ENCODE measurements around the gene VEZT. TPM values are rescaled to one million over a fixed set of nuclear protein-coding genes. Genes with fewer than 3 reads are reported as not detected.

The VEZT gene
- polyA plus RNA-seq, 1 of the 3 experiments (the other 2 are of a cell fraction): 41.2 TPM

GRCh38 chr12:95328708-95329107, 111.1 kb downstream of the VEZT start:
- ChIA-PET POLR2A (no interaction called here), CTCF (no interaction called here)
- Histone ChIP-seq H3K4me1 (ENCODE audit: control insufficient read depth in 1 of 2, insufficient read depth in 2 of 2, low read depth in 1 of 2, low read length in 1 of 2) (peaks cover 0 to 6% of the 10 kb centered on the region in 2 experiments; a peak in 1 of 4 replicates), H3K27ac (ENCODE audit: low read depth in 2 of 2, low read length in 1 of 2) (no peak overlapping the region), H3K79me2 (ENCODE audit: insufficient read depth) (no peaks in the 10 kb centered on the region), H3F3A (replicated peaks; ENCODE audit: insufficient read depth) (peaks cover 4% of the 10 kb centered on the region), H3K9me2 (no peaks in the 10 kb centered on the region), H3K4me3 (ENCODE audit: low read depth in 2 of 2, low read length in 1 of 2) (no peak overlapping the region), H3K9me3 (no peaks in the 10 kb centered on the region), H3K27me3 (ENCODE audit: insufficient read depth) (no peaks in the 10 kb centered on the region), H2AFZ (ENCODE audit: low read depth) (no peak overlapping the region), H3K36me3 (replicated peaks in 1 of 2; ENCODE audit: control insufficient read depth in 1 of 2, insufficient read depth in 2 of 2, low read length in 1 of 2) (no peaks in the 10 kb centered on the region), H3K9ac (no peak overlapping the region), H3K4me2 (no peak overlapping the region), H4K20me1 (ENCODE audit: insufficient read depth) (no peaks in the 10 kb centered on the region)
- DNase-seq: no peak
- TF ChIP-seq MXI1 (IDR thresholded peaks at IDR 0.05; ENCODE audit: low read depth, low read length): no peak

GRCh38 chr12:95335948-95336347, 118.3 kb downstream of the VEZT start:
- Histone ChIP-seq H2AFZ (ENCODE audit: low read depth) (peak overlapping the region; percentile 65), H3K9ac (no peak overlapping the region), H3K4me3 (ENCODE audit: low read depth in 2 of 2, low read length in 1 of 2) (peak overlapping the region; percentile 19 to 48; a peak in 1 of 4 replicates), H3K4me1 (ENCODE audit: control insufficient read depth in 1 of 2, insufficient read depth in 2 of 2, low read depth in 1 of 2, low read length in 1 of 2) (peaks cover 0 to 3% of the 10 kb centered on the region in 2 experiments; a peak in 1 of 4 replicates), H3F3A (replicated peaks; ENCODE audit: insufficient read depth) (no peaks in the 10 kb centered on the region), H3K79me2 (ENCODE audit: insufficient read depth) (no peaks in the 10 kb centered on the region), H3K4me2 (peak overlapping the region; percentile 64; the same call in 1 of the 2 replicates), H3K9me3 (no peaks in the 10 kb centered on the region), H3K36me3 (replicated peaks in 1 of 2; ENCODE audit: control insufficient read depth in 1 of 2, insufficient read depth in 2 of 2, low read length in 1 of 2) (no peaks in the 10 kb centered on the region), H4K20me1 (ENCODE audit: insufficient read depth) (no peaks in the 10 kb centered on the region), H3K27me3 (ENCODE audit: insufficient read depth) (no peaks in the 10 kb centered on the region), H3K9me2 (no peaks in the 10 kb centered on the region), H3K27ac (ENCODE audit: low read depth in 2 of 2, low read length in 1 of 2) (peak overlapping the region; percentile 33 to 92; a peak in 3 of 4 replicates)
- no peak for DNase-seq
- no peak for TF ChIP-seq SMC3 (IDR thresholded peaks at IDR 0.05; ENCODE audit: low read depth, low read length)
- TF ChIP-seq USF1 (IDR thresholded peaks at IDR 0.05; ENCODE audit: borderline replicate concordance, low read depth): no peak
- TF ChIP-seq GABPA (IDR thresholded peaks at IDR 0.05; ENCODE audit: low read depth): no peak
- no peak for TF ChIP-seq TCF12 (IDR thresholded peaks at IDR 0.05)
- TF ChIP-seq CTCF (IDR thresholded peaks at IDR 0.05): no peak
- no peak for TF ChIP-seq IRF3 (IDR thresholded peaks at IDR 0.05; ENCODE audit: low read depth, low read length)
- ChIA-PET CTCF (interaction anchor here (0.6 to 3.2 kb wide), 64 partner anchors 8 to 1190 kb away, joined by 3 to 41 read pairs (median 4); partner anchors contain the start of genes FGD6, METAP2, NR2C1 and VEZT), POLR2A (interaction anchor here (0.9 to 1.3 kb wide), 3 partner anchors 119 to 263 kb away, joined by 4 to 6 read pairs (median 5); partner anchors contain the start of genes FGD6, METAP2, NR2C1 and VEZT)
- 43% methylated on average over 4 of the region's 4 CpGs for WGBS (ENCODE audit: low lambda C conversion rate)
